Central memory CD8-positive, alpha-beta T cell (primary cell): Measurements from ENCODE around the gene STARD3NL.
"Not testable (repeated sequence)": the region's sequence is repeated elsewhere in the genome, so short reads cannot be mapped to it uniquely, and the experiment has no call there.

Experiments used
- ATAC-seq: fragments of 150-1000 bp; cut with Tn5 transposase; replicated peaks from 2 replicates; pipeline ENCODE4 v1.10.0; 2022; ENCODE audit warnings: mild to moderate bottlenecking, moderate FRiP score, moderate number of reproducible peaks; ENCODE audit not compliant: poor library complexity, severe bottlenecking; ENCODE audit errors: extremely low read depth
- DNase-seq, 2 donors: peaks; one replicate each; pipeline ENCODE4 v3.0.0; 2021; ENCODE audit warnings: low spot score in 2 of 2
- H3K27ac Mint-ChIP-seq: one replicate; pipeline ENCODE4 v1.8.0; 2022; ENCODE audit warnings: low read depth, mild to moderate bottlenecking, moderate library complexity, mixed read lengths
- H3K27me3 Mint-ChIP-seq: one replicate; pipeline ENCODE4 v1.8.0; 2022; ENCODE audit warnings: mixed read lengths
- H3K36me3 Mint-ChIP-seq: one replicate; pipeline ENCODE4 v1.8.0; 2022; ENCODE audit warnings: mild to moderate bottlenecking, moderate library complexity, mixed read lengths; ENCODE audit not compliant: insufficient read depth
- H3K4me1 Mint-ChIP-seq: one replicate; pipeline ENCODE4 v1.8.0; 2022; ENCODE audit warnings: mixed read lengths
- H3K4me3 Mint-ChIP-seq: one replicate; pipeline ENCODE4 v1.8.0; 2022; ENCODE audit warnings: mild to moderate bottlenecking, moderate library complexity, mixed read lengths
- H3K9me3 Mint-ChIP-seq: one replicate; pipeline ENCODE4 v1.8.0; 2022; ENCODE audit warnings: mixed read lengths

Gene STARD3NL

GRCh38 chr7:38262545-38262944 is 84.5 kb downstream of the STARD3NL start:
- no peaks in the 10 kb centered on the region for H3K27me3 Mint-ChIP-seq
- no peak for DNase-seq
- H3K27ac Mint-ChIP-seq: no peak overlapping the region
- no peak overlapping the region for H3K4me3 Mint-ChIP-seq
- H3K9me3 Mint-ChIP-seq: no peaks in the 10 kb centered on the region
- no peaks in the 10 kb centered on the region for H3K4me1 Mint-ChIP-seq
- ATAC-seq: no peak
- peaks cover 21% of the 10 kb centered on the region for H3K36me3 Mint-ChIP-seq

- not testable (repeated sequence) for H3K4me3 Mint-ChIP-seq
Measured at GRCh38 chr7:38263274-38263673, 85.2 kb downstream of the STARD3NL start.

GRCh38 chr7:38264602-38265001 is 86.6 kb downstream of the STARD3NL start:
- not testable (repeated sequence) for H3K27me3 Mint-ChIP-seq, H3K27ac Mint-ChIP-seq, ATAC-seq, H3K9me3 Mint-ChIP-seq, DNase-seq, H3K4me1 Mint-ChIP-seq
- Mint-ChIP-seq H3K4me3 (peak overlapping the region; percentile 48), H3K36me3 (peaks cover 21% of the 10 kb centered on the region)

More at GRCh38 chr7:38263274-38263673, 85.2 kb downstream of the STARD3NL start:
- ATAC-seq, H3K9me3 Mint-ChIP-seq, H3K4me1 Mint-ChIP-seq, DNase-seq, H3K27me3 Mint-ChIP-seq, H3K27ac Mint-ChIP-seq: not testable (repeated sequence)
- H3K36me3 Mint-ChIP-seq: peaks cover 23% of the 10 kb centered on the region

- H3K36me3 Mint-ChIP-seq: peaks cover 19% of the 10 kb centered on the region
- H3K4me1 Mint-ChIP-seq, H3K27me3 Mint-ChIP-seq, H3K27ac Mint-ChIP-seq, ATAC-seq, H3K9me3 Mint-ChIP-seq, DNase-seq: not testable (repeated sequence)
- peak overlapping the region; percentile 45 for H3K4me3 Mint-ChIP-seq
Measured at GRCh38 chr7:38265958-38266357, 87.9 kb downstream of the STARD3NL start.

DNA sequence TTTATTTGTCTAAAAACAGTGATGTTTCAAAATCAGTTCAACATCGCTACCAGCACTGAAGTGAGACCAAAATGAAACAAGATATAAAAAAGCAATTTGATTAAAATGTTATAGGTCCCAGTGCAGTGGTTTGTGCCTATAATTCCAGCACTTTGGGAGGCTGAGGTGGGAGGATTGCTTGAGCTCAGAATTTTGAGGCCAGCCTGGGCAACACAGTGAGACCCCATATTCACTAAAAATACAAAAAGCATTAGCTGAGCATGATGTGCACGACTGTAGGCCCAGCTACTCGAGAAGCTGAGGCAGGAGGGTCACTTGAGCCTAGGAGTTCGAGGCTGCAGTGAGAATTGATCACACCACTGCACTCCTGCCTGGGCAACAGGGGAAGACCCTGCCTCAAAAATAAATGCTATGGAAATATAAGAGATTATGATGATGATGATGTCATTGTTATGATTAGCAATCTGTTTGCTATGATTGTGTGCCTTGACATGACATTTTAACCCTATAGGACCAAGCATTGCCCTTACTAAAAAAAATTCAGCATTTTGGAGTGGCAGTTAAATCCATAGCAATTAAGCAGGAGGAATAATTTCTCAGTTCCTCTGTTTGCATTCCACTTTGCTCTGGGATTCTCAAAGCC is 91.8 kb downstream of the STARD3NL start:
- H3K36me3 Mint-ChIP-seq, H3K27me3 Mint-ChIP-seq, H3K4me1 Mint-ChIP-seq, ATAC-seq, H3K27ac Mint-ChIP-seq, H3K9me3 Mint-ChIP-seq, DNase-seq: not testable (repeated sequence)
- H3K4me3 Mint-ChIP-seq: peak overlapping the region; percentile 50

DNA sequence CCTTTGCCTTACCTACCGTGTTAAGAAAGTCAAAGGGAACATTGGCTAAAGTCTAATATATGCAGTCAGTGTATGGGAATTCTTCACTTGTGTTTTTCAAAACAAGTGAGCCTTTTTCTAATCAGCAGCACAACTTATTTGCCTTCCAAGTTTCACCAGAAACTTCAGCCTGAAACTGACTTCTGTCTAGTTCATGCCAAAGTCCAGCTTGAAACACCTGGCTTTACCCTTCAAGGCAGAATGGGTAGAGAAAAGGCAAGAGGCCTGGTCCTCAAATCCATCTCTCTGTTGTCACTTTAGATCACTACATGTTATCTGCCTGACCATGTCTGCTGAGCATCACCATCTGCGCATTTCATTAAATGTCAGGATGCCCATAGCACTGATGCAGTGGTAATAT is 92.4 kb downstream of the STARD3NL start:
- not testable (repeated sequence) for H3K4me1 Mint-ChIP-seq, H3K4me3 Mint-ChIP-seq, H3K9me3 Mint-ChIP-seq, ATAC-seq, H3K27me3 Mint-ChIP-seq, H3K36me3 Mint-ChIP-seq, H3K27ac Mint-ChIP-seq, DNase-seq

- Mint-ChIP-seq H3K27ac (no peak within 1 kb of the TSS), H3K36me3 (peaks cover 3% of the 10 kb centered on the region)
Measured at GRCh38 chr7:38273286-38273995, 95.4 kb downstream of the STARD3NL start, which contains the start of gene TARP. TSS of gene TARP (minus strand) at chr7:38273636.

GRCh38 chr7:38274486-38274885 is 96.4 kb downstream of the STARD3NL start:
- no peak overlapping the region for H3K27ac Mint-ChIP-seq

More at GRCh38 chr7:38273286-38273995, 95.4 kb downstream of the STARD3NL start, which contains the start of gene TARP:
- DNase-seq (no peak), ATAC-seq (no peak)
- Mint-ChIP-seq H3K27me3 (no peaks in the 10 kb centered on the region), H3K4me3 (peak within 1 kb of the TSS; percentile 49), H3K4me1 (no peaks in the 10 kb centered on the region), H3K9me3 (no peaks in the 10 kb centered on the region)

DNA sequence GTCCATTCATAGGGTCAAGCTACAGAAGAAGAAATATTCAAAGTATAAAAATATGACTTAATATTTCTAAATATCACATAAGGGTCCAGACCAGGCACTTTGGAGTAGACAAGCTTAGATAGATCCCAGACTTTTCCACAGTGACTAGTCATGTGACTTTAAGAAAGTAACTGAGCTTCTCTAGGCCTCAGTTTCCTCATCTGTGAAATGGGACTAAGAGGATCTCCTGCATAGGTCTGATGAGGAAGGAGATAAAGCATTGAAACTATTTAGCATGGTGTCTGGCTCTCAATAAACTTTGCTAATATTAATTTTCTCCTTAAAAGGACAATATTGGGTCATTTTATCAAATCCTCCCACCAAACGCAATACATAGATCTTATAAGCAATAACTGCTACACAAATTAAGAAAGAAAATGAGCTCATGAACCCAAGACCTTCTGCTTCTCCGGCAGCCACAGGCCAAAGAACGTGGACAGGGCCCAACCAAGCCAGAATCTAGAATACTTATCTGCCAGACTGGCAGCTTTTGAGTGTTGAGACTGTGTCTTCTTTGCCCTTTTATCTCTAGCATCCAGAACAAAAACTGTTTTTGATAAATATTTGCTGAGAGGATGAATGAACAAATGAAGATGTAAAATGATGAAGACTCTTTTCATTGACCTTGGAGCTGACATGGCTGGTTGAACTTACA is 97.0 kb downstream of the STARD3NL start:
- Mint-ChIP-seq H3K4me1 (no peaks in the 10 kb centered on the region), H3K27ac (no peak overlapping the region), H3K36me3 (no peaks in the 10 kb centered on the region), H3K4me3 (peak overlapping the region; percentile 49), H3K9me3 (no peaks in the 10 kb centered on the region), H3K27me3 (no peaks in the 10 kb centered on the region)
- DNase-seq: no peak
- ATAC-seq: no peak

More at GRCh38 chr7:38274486-38274885, 96.4 kb downstream of the STARD3NL start:
- peak overlapping the region; percentile 49 for H3K4me3 Mint-ChIP-seq
- H3K4me1 Mint-ChIP-seq: no peaks in the 10 kb centered on the region
- no peaks in the 10 kb centered on the region for H3K27me3 Mint-ChIP-seq
- ATAC-seq (no peak), DNase-seq (no peak)
- no peaks in the 10 kb centered on the region for H3K9me3 Mint-ChIP-seq
- no peaks in the 10 kb centered on the region for H3K36me3 Mint-ChIP-seq

GRCh38 chr7:38276096-38276877 is 98.2 kb downstream of the STARD3NL start:
- ATAC-seq (no peak), DNase-seq (no peak)
- peak overlapping the region; percentile 60 for H3K4me3 Mint-ChIP-seq
- H3K4me1 Mint-ChIP-seq: no peaks in the 10 kb centered on the region
- no peak overlapping the region for H3K27ac Mint-ChIP-seq
- H3K36me3 Mint-ChIP-seq: no peaks in the 10 kb centered on the region
- H3K27me3 Mint-ChIP-seq: no peaks in the 10 kb centered on the region
- H3K9me3 Mint-ChIP-seq: no peaks in the 10 kb centered on the region

GRCh38 chr7:38280000-38280399 is 102.0 kb downstream of the STARD3NL start:
- H3K4me1 Mint-ChIP-seq: no peaks in the 10 kb centered on the region
- H3K27me3 Mint-ChIP-seq: no peaks in the 10 kb centered on the region
- ATAC-seq (no peak), DNase-seq (no peak)
- no peak overlapping the region for H3K27ac Mint-ChIP-seq
- H3K9me3 Mint-ChIP-seq: no peaks in the 10 kb centered on the region
- no peak overlapping the region for H3K4me3 Mint-ChIP-seq
- no peaks in the 10 kb centered on the region for H3K36me3 Mint-ChIP-seq
